IMR-90 (cell line): Measurements from ENCODE around the gene FBXO28. TPM values are rescaled to one million over a fixed set of nuclear protein-coding genes. Genes with fewer than 3 reads are reported as not detected.

Experiments used
- ATAC-seq: fragments of 200-7000 bp; cut with Tn5 transposase; 2 replicates; pipeline ENCODE4 v1.9.1; 2020; ENCODE audit warnings: low read depth, mild to moderate bottlenecking, moderate library complexity
- BruUV-seq: library from RNA; stranded (reverse); fragments of 400-500 nt; replicated peaks from 2 replicates; lab custom pipeline; 2021; lab: Mats Ljungman, UMichigan
- CTCF ChIA-PET: fragments of 300-600 bp; formaldehyde crosslinking; extraction: SDS; loops from one replicate; lab custom pipeline; 2021; ENCODE audit warnings: antibody characterized with exemption; lab: Yijun Ruan, JAX
- POLR2A ChIA-PET: fragments of 300-600 bp; sonication (Branson Sonifier 250); formaldehyde crosslinking; loops from one replicate; lab custom pipeline; 2022; ENCODE audit warnings: antibody characterized with exemption; ENCODE audit not compliant: unreplicated experiment; lab: Charles Lee
- DNase-seq: peaks from one replicate; pipeline ENCODE4 v3.0.0; 2013
- H2AFZ ChIP-seq: replicated peaks from 2 replicates; pipeline ENCODE3; 2013; ENCODE audit warnings: low read length, mild to moderate bottlenecking; ENCODE audit not compliant: poor library complexity
- H2AK5ac ChIP-seq: 2 replicates; pipeline ENCODE4 v1.6.1; 2013; ENCODE audit warnings: low read depth, low read length, inconsistent platforms
- H2AK9ac ChIP-seq: replicated peaks from 2 replicates; pipeline ENCODE3; 2013; ENCODE audit warnings: mild to moderate bottlenecking, low read depth, low read length, moderate library complexity; ENCODE audit not compliant: poor library complexity
- H2BK120ac ChIP-seq: 2 replicates; pipeline ENCODE4 v1.6.1; 2013; ENCODE audit warnings: low read depth, low read length, inconsistent platforms
- H2BK15ac ChIP-seq: 3 replicates; pipeline ENCODE4 v1.6.1; 2013; ENCODE audit warnings: low read depth, low read length, inconsistent platforms
- H2BK20ac ChIP-seq: 2 replicates; pipeline ENCODE4 v1.6.1; 2013; ENCODE audit warnings: low read depth, mild to moderate bottlenecking, inconsistent platforms, low read length, moderate library complexity
- H2BK5ac ChIP-seq: 2 replicates; pipeline ENCODE4 v1.6.1; 2013; ENCODE audit warnings: mild to moderate bottlenecking, low read depth, low read length, inconsistent platforms; ENCODE audit not compliant: poor library complexity, severe bottlenecking
- H3K14ac ChIP-seq: replicated peaks from 2 replicates; pipeline ENCODE4 v1.6.1; 2013; ENCODE audit warnings: low read depth, low read length, inconsistent platforms
- H3K18ac ChIP-seq: 2 replicates; pipeline ENCODE4 v1.6.1; 2013; ENCODE audit warnings: low read depth, low read length, control low read depth
- H3K23ac ChIP-seq: 2 replicates; pipeline ENCODE4 v1.6.1; 2013; ENCODE audit warnings: low read depth, low read length, inconsistent platforms
- H3K27ac ChIP-seq: 2 replicates; pipeline ENCODE4 v1.5.1; 2013; ENCODE audit warnings: mild to moderate bottlenecking, control low read depth, low read length; ENCODE audit not compliant: insufficient read depth
- H3K27me3 ChIP-seq: 2 replicates; pipeline ENCODE4 v1.6.1; 2013; ENCODE audit warnings: low read length; ENCODE audit not compliant: control insufficient read depth, insufficient read depth
- H3K36me3 ChIP-seq: 2 replicates; pipeline ENCODE4 v1.6.1; 2013; ENCODE audit warnings: low read length, mixed read lengths; ENCODE audit not compliant: control insufficient read depth, insufficient read depth
- H3K4ac ChIP-seq: 2 replicates; pipeline ENCODE4 v1.6.1; 2013; ENCODE audit warnings: low read depth, low read length, inconsistent platforms
- H3K4me1 ChIP-seq: 2 replicates; pipeline ENCODE4 v1.6.1; 2013; ENCODE audit warnings: low read length, mixed read lengths; ENCODE audit not compliant: control insufficient read depth, insufficient read depth
- H3K4me2 ChIP-seq: 2 replicates; pipeline ENCODE4 v1.6.1; 2013; ENCODE audit warnings: low read depth, mild to moderate bottlenecking, control low read depth, low read length, moderate library complexity
- H3K4me3 ChIP-seq: 2 replicates; pipeline ENCODE4 v1.5.1; 2013; ENCODE audit warnings: low read depth, mild to moderate bottlenecking, control low read depth, low read length, moderate library complexity; ENCODE audit not compliant: insufficient read depth
- H3K56ac ChIP-seq: 2 replicates; pipeline ENCODE4 v1.6.1; 2013; ENCODE audit warnings: low read length, inconsistent platforms; ENCODE audit not compliant: insufficient read depth; ENCODE audit errors: extremely low read depth
- H3K79me1 ChIP-seq, 2 experiments: 2 replicates each; pipeline ENCODE4 v1.6.1; 2013; ENCODE audit warnings: low read length in 2 of 2, inconsistent platforms in 1 of 2, low read depth in 1 of 2
- H3K9ac ChIP-seq: 2 replicates; pipeline ENCODE4 v1.6.1; 2013; ENCODE audit warnings: low read depth, low read length, control low read depth
- H3K9me1 ChIP-seq: 2 replicates; pipeline ENCODE4 v1.6.1; 2013; ENCODE audit warnings: low read length, inconsistent platforms; ENCODE audit not compliant: insufficient read depth
- H3K9me3 ChIP-seq: 2 replicates; pipeline ENCODE4 v1.6.1; 2013; ENCODE audit warnings: low read length; ENCODE audit not compliant: control insufficient read depth, insufficient read depth
- H4K20me1 ChIP-seq: 2 replicates; pipeline ENCODE4 v1.6.1; 2013; ENCODE audit warnings: low read length, inconsistent platforms; ENCODE audit not compliant: insufficient read depth
- H4K5ac ChIP-seq: 2 replicates; pipeline ENCODE4 v1.6.1; 2013; ENCODE audit warnings: mild to moderate bottlenecking, low read depth, low read length, control low read depth
- H4K8ac ChIP-seq, 2 experiments: 2 replicates each; pipeline ENCODE4 v1.6.1; 2013; ENCODE audit warnings: low read depth in 2 of 2, low read length in 2 of 2, control low read depth in 1 of 2, inconsistent platforms in 1 of 2
- H4K91ac ChIP-seq: 2 replicates; pipeline ENCODE4 v1.6.1; 2013; ENCODE audit warnings: low read depth, low read length, inconsistent platforms; ENCODE audit not compliant: insufficient read depth
- BHLHE40 ChIP-seq: fragments of 150-350 bp; IDR thresholded peaks from 2 replicates; pipeline ENCODE4 v1.6.1; 2016; ENCODE audit warnings: mild to moderate bottlenecking, low read depth, low read length
- CEBPB ChIP-seq: IDR thresholded peaks from 2 replicates; pipeline ENCODE4 v1.6.1; 2012; ENCODE audit warnings: low read depth, low read length, improper control_type of control experiment
- CHD1 ChIP-seq: IDR thresholded peaks from 2 replicates; pipeline ENCODE4 v1.6.1; 2012; ENCODE audit warnings: low read depth, low read length, improper control_type of control experiment
- FOS ChIP-seq: fragments of 150-350 bp; IDR thresholded peaks from 2 replicates; pipeline ENCODE4 v1.6.1; 2016; ENCODE audit warnings: low read depth, low read length
- MAFK ChIP-seq: IDR thresholded peaks from 2 replicates; pipeline ENCODE4 v1.6.1; 2012; ENCODE audit warnings: low read depth, low read length, improper control_type of control experiment
- MAZ ChIP-seq: IDR thresholded peaks from 2 replicates; pipeline ENCODE4 v1.6.1; 2012; ENCODE audit warnings: low read depth, mild to moderate bottlenecking, low read length, improper control_type of control experiment, moderate library complexity, borderline replicate concordance
- MXI1 ChIP-seq: IDR thresholded peaks from 2 replicates; pipeline ENCODE4 v1.6.1; 2012; ENCODE audit warnings: low read depth, mild to moderate bottlenecking, low read length, moderate library complexity, borderline replicate concordance
- NFE2L2 ChIP-seq: fragments of 150-350 bp; IDR thresholded peaks from 2 replicates; pipeline ENCODE4 v1.6.1; 2016; ENCODE audit warnings: low read depth, mild to moderate bottlenecking, low read length
- POLR2A ChIP-seq: IDR thresholded peaks from 2 replicates; pipeline ENCODE4 v1.6.1; 2012; ENCODE audit warnings: mild to moderate bottlenecking, low read depth, low read length
- RAD21 ChIP-seq: IDR thresholded peaks from 2 replicates; pipeline ENCODE4 v1.6.1; 2012; ENCODE audit warnings: low read length, improper control_type of control experiment
- RCOR1 ChIP-seq: IDR thresholded peaks from 2 replicates; pipeline ENCODE4 v1.6.1; 2012; ENCODE audit warnings: mild to moderate bottlenecking, low read length, improper control_type of control experiment; ENCODE audit not compliant: insufficient replicate concordance
- RFX5 ChIP-seq: IDR thresholded peaks from 2 replicates; pipeline ENCODE4 v1.8.0; 2012; ENCODE audit warnings: low read depth, mild to moderate bottlenecking, low read length, moderate library complexity
- SMC3 ChIP-seq: fragments of 150-350 bp; IDR thresholded peaks from 2 replicates; pipeline ENCODE4 v1.6.1; 2016; ENCODE audit warnings: low read depth, mild to moderate bottlenecking, antibody characterized with exemption, low read length, moderate library complexity
- WGBS, 2 experiments: methylation state at CpG; one replicate each; pipeline versions ENCODE4 v1.1.5 to v1.1.7; 2013; ENCODE audit warnings: missing lambda C conversion rate in 2 of 2; ENCODE audit not compliant: insufficient read length in 1 of 2; ENCODE audit errors: extremely low coverage in 2 of 2; 5-methylcytosine and 5-hydroxymethylcytosine counted together
- dilution Hi-C: fragments of 300-500 bp; cut with HindIII; formaldehyde crosslinking; loops from one replicate; pipeline ENCODE4 v1.14.3; 2018; ENCODE audit warnings: low sequenced_read_pairs; ENCODE audit not compliant: unreplicated experiment
- in situ Hi-C: fragments of 300-500 bp; cut with MboI; formaldehyde crosslinking; loops from 3 replicates; pipeline ENCODE4 v1.14.3; 2019; ENCODE audit warnings: low sequenced_read_pairs, inconsistent platforms, mixed read lengths
- intact Hi-C: fragments of 100-400 bp; cut with micrococcal nuclease; formaldehyde crosslinking; loops from 2 replicates; pipeline ENCODE4 v1.10.0; 2022
- polyA plus RNA-seq, 3 experiments: library from polyadenylated mRNA; depleted of rRNA; stranded (reverse); fragments of >200 nt; gene quantifications; 2 replicates each; pipeline ENCODE4 v1.2.3, GENCODE V29; 2012; ENCODE audit warnings: low replicate concordance in 1 of 3
- total RNA-seq: library from RNA; depleted of rRNA; stranded (reverse); fragments of >200 nt; gene quantifications from 2 replicates; pipeline ENCODE4 v1.2.3, GENCODE V29; 2012
- TF ChIP-seq, protein P1 (sequence below): fragments of 150-350 bp; IDR thresholded peaks from 2 replicates; pipeline ENCODE4 v1.6.1; 2016; ENCODE audit warnings: low read depth, mild to moderate bottlenecking, low read length, moderate library complexity, borderline replicate concordance
- TF ChIP-seq, protein P2 (sequence below): conservative IDR thresholded peaks from 2 replicates; pipeline ENCODE4 v1.5.1; 2012; ENCODE audit warnings: mild to moderate bottlenecking, low read depth, low read length, improper control_type of control experiment
- TF ChIP-seq, protein P3 (sequence below): fragments of 150-350 bp; IDR thresholded peaks from 2 replicates; pipeline ENCODE4 v1.6.1; 2017; ENCODE audit warnings: mild to moderate bottlenecking, antibody characterized with exemption, low read length, low read depth

FBXO28 gene
- total and polyA plus RNA-seq, 2 of the 4 experiments (the other 2 are of a cell fraction) = 11.6 to 22.6 TPM

DNA sequence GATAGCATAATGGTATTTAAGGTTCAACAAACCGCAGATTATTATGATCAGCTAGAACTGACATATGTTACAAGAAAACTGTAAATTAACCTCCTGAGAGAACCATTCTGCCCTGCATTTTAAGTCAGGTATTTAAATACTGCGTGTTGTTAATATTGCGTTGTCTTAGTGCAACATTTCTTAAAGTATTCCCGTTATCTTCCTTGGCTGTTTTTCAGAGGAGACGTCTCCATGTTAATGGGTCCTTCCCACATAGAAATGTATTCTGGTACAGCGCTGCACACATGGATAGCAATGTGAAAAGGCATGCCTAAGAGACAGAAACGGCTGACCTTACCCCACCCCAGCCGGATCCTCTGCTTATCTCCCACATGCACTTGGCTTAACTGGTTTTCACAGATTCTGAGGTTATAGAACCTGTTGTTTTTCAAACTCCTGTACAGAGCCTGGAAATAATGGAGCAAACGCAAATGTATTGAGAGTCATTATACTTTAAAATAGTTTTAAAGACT is 46.3 kb downstream of the FBXO28 start:
- dilution Hi-C loops = no loop called here

More for the DNA sequence above, 46.3 kb downstream of the FBXO28 start:
- Histone ChIP-seq H2BK120ac (no peak overlapping the region), H3K14ac (no peak overlapping the region), H3K18ac (no peak overlapping the region), H4K8ac (no peak overlapping the region), H2BK5ac (no peak overlapping the region), H3K4me3 (no peak overlapping the region), H3K36me3 (peaks cover 12% of the 10 kb centered on the region), H4K5ac (no peak overlapping the region), H3K4ac (no peak overlapping the region), H2BK20ac (no peak overlapping the region), H4K91ac (no peak overlapping the region), H2AFZ (no peak overlapping the region), H3K9ac (no peak overlapping the region), H2AK9ac (no peak overlapping the region), H3K27me3 (no peaks in the 10 kb centered on the region), H3K4me1 (no peaks in the 10 kb centered on the region), H3K79me1 (0 out of 4 replicates have a peak, but pooled peaks cover 0 to 8% of the 10 kb centered on the region in 2 experiments), H3K9me1 (no peaks in the 10 kb centered on the region), H2AK5ac (no peak overlapping the region), H3K27ac (no peak overlapping the region), H3K56ac (no peak overlapping the region), H3K23ac (no peak overlapping the region), H3K9me3 (no peaks in the 10 kb centered on the region), H3K4me2 (no peak overlapping the region), H2BK15ac (no peak overlapping the region), H4K20me1 (no peaks in the 10 kb centered on the region)
- BruUV-seq = no TSS peak
- in situ Hi-C loops = no loop called here
- WGBS, 2 experiments = no CpG with 5 or more reads among the region's 9 CpGs
- TF ChIP-seq SMC3 = no peak
- no peak for TF ChIP-seq POLR2A
- no peak for TF ChIP-seq FOS
- TF ChIP-seq, protein P1, sequence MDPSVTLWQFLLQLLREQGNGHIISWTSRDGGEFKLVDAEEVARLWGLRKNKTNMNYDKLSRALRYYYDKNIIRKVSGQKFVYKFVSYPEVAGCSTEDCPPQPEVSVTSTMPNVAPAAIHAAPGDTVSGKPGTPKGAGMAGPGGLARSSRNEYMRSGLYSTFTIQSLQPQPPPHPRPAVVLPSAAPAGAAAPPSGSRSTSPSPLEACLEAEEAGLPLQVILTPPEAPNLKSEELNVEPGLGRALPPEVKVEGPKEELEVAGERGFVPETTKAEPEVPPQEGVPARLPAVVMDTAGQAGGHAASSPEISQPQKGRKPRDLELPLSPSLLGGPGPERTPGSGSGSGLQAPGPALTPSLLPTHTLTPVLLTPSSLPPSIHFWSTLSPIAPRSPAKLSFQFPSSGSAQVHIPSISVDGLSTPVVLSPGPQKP = no peak
- no peak for TF ChIP-seq MAFK
- TF ChIP-seq CHD1 = no peak
- no peak for TF ChIP-seq RAD21
- no peak for TF ChIP-seq CEBPB
- no peak for TF ChIP-seq NFE2L2
- TF ChIP-seq MXI1 = no peak
- TF ChIP-seq RFX5 = no peak
- TF ChIP-seq MAZ = no peak
- TF ChIP-seq, protein P2, sequence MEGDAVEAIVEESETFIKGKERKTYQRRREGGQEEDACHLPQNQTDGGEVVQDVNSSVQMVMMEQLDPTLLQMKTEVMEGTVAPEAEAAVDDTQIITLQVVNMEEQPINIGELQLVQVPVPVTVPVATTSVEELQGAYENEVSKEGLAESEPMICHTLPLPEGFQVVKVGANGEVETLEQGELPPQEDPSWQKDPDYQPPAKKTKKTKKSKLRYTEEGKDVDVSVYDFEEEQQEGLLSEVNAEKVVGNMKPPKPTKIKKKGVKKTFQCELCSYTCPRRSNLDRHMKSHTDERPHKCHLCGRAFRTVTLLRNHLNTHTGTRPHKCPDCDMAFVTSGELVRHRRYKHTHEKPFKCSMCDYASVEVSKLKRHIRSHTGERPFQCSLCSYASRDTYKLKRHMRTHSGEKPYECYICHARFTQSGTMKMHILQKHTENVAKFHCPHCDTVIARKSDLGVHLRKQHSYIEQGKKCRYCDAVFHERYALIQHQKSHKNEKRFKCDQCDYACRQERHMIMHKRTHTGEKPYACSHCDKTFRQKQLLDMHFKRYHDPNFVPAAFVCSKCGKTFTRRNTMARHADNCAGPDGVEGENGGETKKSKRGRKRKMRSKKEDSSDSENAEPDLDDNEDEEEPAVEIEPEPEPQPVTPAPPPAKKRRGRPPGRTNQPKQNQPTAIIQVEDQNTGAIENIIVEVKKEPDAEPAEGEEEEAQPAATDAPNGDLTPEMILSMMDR = no peak
- TF ChIP-seq, protein P3, sequence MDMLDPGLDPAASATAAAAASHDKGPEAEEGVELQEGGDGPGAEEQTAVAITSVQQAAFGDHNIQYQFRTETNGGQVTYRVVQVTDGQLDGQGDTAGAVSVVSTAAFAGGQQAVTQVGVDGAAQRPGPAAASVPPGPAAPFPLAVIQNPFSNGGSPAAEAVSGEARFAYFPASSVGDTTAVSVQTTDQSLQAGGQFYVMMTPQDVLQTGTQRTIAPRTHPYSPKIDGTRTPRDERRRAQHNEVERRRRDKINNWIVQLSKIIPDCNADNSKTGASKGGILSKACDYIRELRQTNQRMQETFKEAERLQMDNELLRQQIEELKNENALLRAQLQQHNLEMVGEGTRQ = no peak
- no peak for TF ChIP-seq RCOR1
- no peak for TF ChIP-seq BHLHE40
- no peak for DNase-seq
- no peak for ATAC-seq
- ChIA-PET CTCF (no interaction called here), POLR2A (no interaction called here)
- intact Hi-C loops = no loop called here
